Astrocyte (in vitro differentiated cells and primary cell): ENCODE data around the gene DHH. TPM values are rescaled to one million over a fixed set of nuclear protein-coding genes. Genes with fewer than 3 reads are reported as not detected.

ENCODE experiments used
- DNase-seq: peaks from one replicate; pipeline ENCODE4 v3.0.0-alpha.2; 2010; ENCODE audit warnings: low read depth
- FAIRE-seq: peaks from 2 replicates; lab custom pipeline; 2011; peaks lifted over from hg19 to GRCh38; lab: Jason Lieb, UNC
- H2AFZ ChIP-seq: 2 replicates; pipeline ENCODE4 v1.6.0; 2012; ENCODE audit warnings: low read depth, low read length, inconsistent platforms
- H3K27ac ChIP-seq: 2 replicates; pipeline ENCODE4 v1.5.1; 2011; ENCODE audit warnings: low read depth, low read length, inconsistent platforms
- H3K27me3 ChIP-seq: 2 replicates; pipeline ENCODE4 v1.6.0; 2011; ENCODE audit warnings: low read length, inconsistent platforms; ENCODE audit not compliant: insufficient read depth
- H3K36me3 ChIP-seq: 2 replicates; pipeline ENCODE4 v1.5.1; 2011; ENCODE audit warnings: low read length, inconsistent platforms; ENCODE audit not compliant: insufficient read depth
- H3K4me1 ChIP-seq: 2 replicates; pipeline ENCODE4 v1.5.1; 2011; ENCODE audit warnings: low read length, inconsistent platforms; ENCODE audit not compliant: insufficient read depth
- H3K4me2 ChIP-seq: 2 replicates; pipeline ENCODE4 v1.6.0; 2012; ENCODE audit warnings: low read length, inconsistent platforms
- H3K4me3 ChIP-seq: 2 replicates; pipeline ENCODE4 v1.5.1; 2011; ENCODE audit warnings: low read depth, mild to moderate bottlenecking, low read length, inconsistent platforms; ENCODE audit not compliant: insufficient read depth
- H3K79me2 ChIP-seq: 2 replicates; pipeline ENCODE4 v1.6.0; 2012; ENCODE audit warnings: mild to moderate bottlenecking, low read length, inconsistent platforms; ENCODE audit not compliant: insufficient read depth
- H3K9ac ChIP-seq: 2 replicates; pipeline ENCODE4 v1.6.0; 2012; ENCODE audit warnings: mild to moderate bottlenecking, low read length, inconsistent platforms
- H3K9me3 ChIP-seq: 2 replicates; pipeline ENCODE4 v1.5.1; 2012; ENCODE audit warnings: low read depth, mild to moderate bottlenecking, low read length, inconsistent platforms; ENCODE audit not compliant: insufficient read depth
- H4K20me1 ChIP-seq: 2 replicates; pipeline ENCODE4 v1.6.0; 2012; ENCODE audit warnings: low read length, inconsistent platforms; ENCODE audit not compliant: insufficient read depth
- H3K27ac Mint-ChIP-seq: one replicate; pipeline ENCODE4 v1.8.0; 2021; ENCODE audit warnings: mild to moderate bottlenecking, mixed read lengths; ENCODE audit not compliant: unreplicated experiment
- H3K27me3 Mint-ChIP-seq: one replicate; pipeline ENCODE4 v1.8.0; 2021; ENCODE audit warnings: low read depth, mixed read lengths; ENCODE audit not compliant: unreplicated experiment
- H3K36me3 Mint-ChIP-seq: one replicate; pipeline ENCODE4 v1.8.0; 2021; ENCODE audit warnings: low read depth, mixed read lengths; ENCODE audit not compliant: unreplicated experiment
- H3K4me1 Mint-ChIP-seq: one replicate; pipeline ENCODE4 v1.8.0; 2021; ENCODE audit warnings: low read depth, mixed read lengths; ENCODE audit not compliant: unreplicated experiment
- H3K4me3 Mint-ChIP-seq: one replicate; pipeline ENCODE4 v1.8.0; 2021; ENCODE audit warnings: mild to moderate bottlenecking, moderate library complexity, mixed read lengths; ENCODE audit not compliant: unreplicated experiment
- H3K9me3 Mint-ChIP-seq: one replicate; pipeline ENCODE4 v1.8.0; 2021; ENCODE audit warnings: mild to moderate bottlenecking, mixed read lengths; ENCODE audit not compliant: unreplicated experiment
- EZH2 ChIP-seq: IDR thresholded peaks from 2 replicates; pipeline ENCODE4 v1.6.1; 2012; ENCODE audit warnings: mild to moderate bottlenecking, low read length, inconsistent platforms; ENCODE audit not compliant: insufficient read depth
- total RNA-seq: library from RNA; stranded (reverse); gene quantifications from 2 replicates; pipeline ENCODE4 v1.2.1, GENCODE V29; 2021
- TF ChIP-seq, protein P1 (sequence below): IDR thresholded peaks from 2 replicates; pipeline ENCODE4 v1.5.1; 2011; ENCODE audit warnings: low read depth, mild to moderate bottlenecking, inconsistent platforms, low read length, moderate library complexity; ENCODE audit not compliant: insufficient read depth

The DHH gene
- total RNA-seq, 1 donor from 2014 or later, result 0.16 TPM

DNA sequence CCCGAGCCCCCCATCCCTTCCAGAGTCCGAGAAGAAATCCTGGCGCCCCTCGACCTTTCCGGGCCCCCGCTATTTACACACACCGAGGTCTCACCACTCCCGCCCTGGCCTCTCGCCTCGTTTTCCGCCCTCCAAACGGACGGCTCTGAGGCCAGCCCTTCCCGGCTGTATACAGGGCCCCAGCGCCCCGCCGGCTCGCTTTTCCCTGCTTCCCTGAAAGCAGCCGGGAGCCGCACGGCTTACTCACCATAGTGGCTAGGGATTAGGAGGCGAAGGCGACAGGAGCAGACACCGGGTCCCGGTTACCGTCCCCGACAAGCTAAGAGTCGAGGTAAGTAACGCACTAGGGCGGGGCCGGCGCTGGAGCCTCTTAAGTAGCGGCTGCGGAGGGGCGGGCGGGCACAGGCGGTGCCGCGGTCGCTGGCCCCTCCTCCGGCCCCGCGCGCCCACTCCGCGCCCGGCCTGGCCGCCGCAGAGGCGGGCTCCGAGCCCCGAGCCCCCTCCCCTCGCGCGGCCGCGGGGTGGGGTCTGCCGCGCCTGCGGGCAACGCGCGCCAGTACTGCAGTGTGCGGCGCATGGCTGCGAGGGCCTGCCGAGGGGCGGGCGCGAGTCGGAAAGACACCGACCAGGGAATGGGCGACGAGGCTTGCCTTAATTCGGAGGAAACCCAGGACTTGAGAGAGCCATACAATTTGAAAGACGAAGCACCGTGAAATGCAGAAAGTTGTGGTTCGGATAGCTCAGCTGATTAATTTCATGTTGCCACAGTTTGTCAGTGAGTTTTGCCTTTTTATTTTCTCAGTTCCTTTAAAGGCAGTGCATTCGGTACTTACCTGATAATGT is 36.7 kb upstream of the DHH start, which contains the start of gene TUBA1B:
TSS of gene TUBA1B (minus strand) at position 345 of the 843 bp plus-strand sequence. CDS start at position 250, 95 bp downstream.
- Histone ChIP-seq H3K36me3 (peaks cover 26% of the 10 kb centered on the region), H3K79me2 (peaks cover 46% of the 10 kb centered on the region), H3K4me2 (peak within 1 kb of the TSS; percentile 87), H3K9me3 (no peaks in the 10 kb centered on the region), H3K4me1 (peaks cover 17% of the 10 kb centered on the region), H3K4me3 (peak within 1 kb of the TSS; percentile 96), H2AFZ (peak within 1 kb of the TSS; percentile 83), H3K27ac (peak within 1 kb of the TSS; percentile 98), H3K9ac (peak within 1 kb of the TSS; percentile 99), H4K20me1 (peaks cover 36% of the 10 kb centered on the region), H3K27me3 (no peaks in the 10 kb centered on the region)
- H3K36me3 Mint-ChIP-seq, result peaks cover 26% of the 10 kb centered on the region
- peak within 1 kb of the TSS; percentile 97 for H3K4me3 Mint-ChIP-seq
- no peaks in the 10 kb centered on the region for H3K27me3 Mint-ChIP-seq
- no peak for FAIRE-seq
- no peaks in the 10 kb centered on the region for H3K9me3 Mint-ChIP-seq
- TF ChIP-seq, protein P1, sequence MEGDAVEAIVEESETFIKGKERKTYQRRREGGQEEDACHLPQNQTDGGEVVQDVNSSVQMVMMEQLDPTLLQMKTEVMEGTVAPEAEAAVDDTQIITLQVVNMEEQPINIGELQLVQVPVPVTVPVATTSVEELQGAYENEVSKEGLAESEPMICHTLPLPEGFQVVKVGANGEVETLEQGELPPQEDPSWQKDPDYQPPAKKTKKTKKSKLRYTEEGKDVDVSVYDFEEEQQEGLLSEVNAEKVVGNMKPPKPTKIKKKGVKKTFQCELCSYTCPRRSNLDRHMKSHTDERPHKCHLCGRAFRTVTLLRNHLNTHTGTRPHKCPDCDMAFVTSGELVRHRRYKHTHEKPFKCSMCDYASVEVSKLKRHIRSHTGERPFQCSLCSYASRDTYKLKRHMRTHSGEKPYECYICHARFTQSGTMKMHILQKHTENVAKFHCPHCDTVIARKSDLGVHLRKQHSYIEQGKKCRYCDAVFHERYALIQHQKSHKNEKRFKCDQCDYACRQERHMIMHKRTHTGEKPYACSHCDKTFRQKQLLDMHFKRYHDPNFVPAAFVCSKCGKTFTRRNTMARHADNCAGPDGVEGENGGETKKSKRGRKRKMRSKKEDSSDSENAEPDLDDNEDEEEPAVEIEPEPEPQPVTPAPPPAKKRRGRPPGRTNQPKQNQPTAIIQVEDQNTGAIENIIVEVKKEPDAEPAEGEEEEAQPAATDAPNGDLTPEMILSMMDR, result no peak
- no peak for TF ChIP-seq EZH2
- H3K4me1 Mint-ChIP-seq, result peaks cover 28% of the 10 kb centered on the region
- peak within 1 kb of the TSS; percentile 100 for H3K27ac Mint-ChIP-seq
- peak; percentile 71 for DNase-seq

DNA sequence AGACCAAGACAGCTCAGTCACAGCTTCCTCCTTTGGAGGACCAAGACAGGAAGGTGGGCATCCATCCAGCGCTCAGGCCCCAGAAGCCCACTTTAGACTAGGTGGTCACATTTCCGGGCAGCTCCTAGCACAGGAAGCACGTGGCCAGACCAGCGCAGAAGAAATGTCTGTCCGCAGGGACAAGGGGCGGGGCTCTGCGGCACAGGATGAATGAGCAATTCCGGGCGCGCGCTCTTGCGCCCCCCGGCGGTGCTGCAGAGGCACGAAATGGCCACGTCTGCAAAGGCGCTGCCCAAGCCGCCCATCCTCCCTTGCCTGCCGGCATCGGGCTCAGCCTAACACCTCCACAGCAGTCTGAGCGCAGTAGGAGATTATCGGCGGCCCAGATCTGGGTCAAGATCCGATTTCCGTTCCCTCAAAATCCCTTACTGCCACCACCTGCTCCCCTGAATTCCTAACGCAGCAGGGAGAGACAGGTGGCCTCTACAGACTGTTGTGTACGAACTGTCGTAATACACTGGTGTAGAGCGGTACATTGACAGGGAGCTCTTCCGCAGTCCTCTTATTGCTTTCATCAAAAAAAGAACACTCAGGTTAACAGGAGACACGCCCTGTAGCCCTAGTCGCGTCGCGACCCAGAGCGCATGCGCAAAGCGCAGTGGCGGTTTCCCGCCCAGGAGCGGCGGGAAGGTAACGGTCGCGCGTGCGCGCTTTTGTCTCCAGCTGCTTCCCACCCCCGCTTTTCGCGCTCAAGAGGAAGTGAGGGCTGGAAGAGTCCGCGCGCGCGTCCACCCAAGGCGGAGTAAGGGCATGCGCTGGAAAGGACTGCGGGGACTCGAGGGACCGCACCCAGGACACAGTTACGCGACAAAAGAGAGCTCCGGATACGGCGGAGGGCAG is 35.8 kb upstream of the DHH start:
- FAIRE-seq, result no peak
- H2AFZ ChIP-seq, result peak overlapping the region; percentile 49
- H3K27ac Mint-ChIP-seq, result peak overlapping the region; percentile 100

More for the DNA sequence above, 35.8 kb upstream of the DHH start:
- peaks cover 17% of the 10 kb centered on the region for H3K4me1 ChIP-seq
- peak overlapping the region; percentile 99 for H3K9ac ChIP-seq
- Mint-ChIP-seq H3K36me3 (peaks cover 26% of the 10 kb centered on the region), H3K27me3 (no peaks in the 10 kb centered on the region), H3K4me3 (peak overlapping the region; percentile 97), H3K4me1 (peaks cover 28% of the 10 kb centered on the region), H3K9me3 (no peaks in the 10 kb centered on the region)
- DNase-seq, result peak; percentile 81
- H3K36me3 ChIP-seq, result peaks cover 26% of the 10 kb centered on the region
- no peaks in the 10 kb centered on the region for H3K9me3 ChIP-seq
- peaks cover 36% of the 10 kb centered on the region for H4K20me1 ChIP-seq
- H3K4me2 ChIP-seq, result peak overlapping the region; percentile 87
- no peaks in the 10 kb centered on the region for H3K27me3 ChIP-seq
- TF ChIP-seq, protein P1, result peak; percentile 90
- no peak for TF ChIP-seq EZH2
- H3K79me2 ChIP-seq, result peaks cover 46% of the 10 kb centered on the region
- peak overlapping the region; percentile 98 for H3K27ac ChIP-seq
- H3K4me3 ChIP-seq, result peak overlapping the region; percentile 96
